ENCODE measurements around the gene ABCB11. TPM values are rescaled to one million over a fixed set of nuclear protein-coding genes. Genes with fewer than 3 reads are reported as not detected.

The ABCB11 gene
- total RNA-seq, 1 donor from 2014 or later: not detected

GRCh38 chr2:168981651-168982050 is 49.5 kb downstream of the ABCB11 start:
- no peaks in the 10 kb centered on the region for H3K9me3 Mint-ChIP-seq (ENCODE audit: unreplicated experiment)
- TF ChIP-seq, protein P1, sequence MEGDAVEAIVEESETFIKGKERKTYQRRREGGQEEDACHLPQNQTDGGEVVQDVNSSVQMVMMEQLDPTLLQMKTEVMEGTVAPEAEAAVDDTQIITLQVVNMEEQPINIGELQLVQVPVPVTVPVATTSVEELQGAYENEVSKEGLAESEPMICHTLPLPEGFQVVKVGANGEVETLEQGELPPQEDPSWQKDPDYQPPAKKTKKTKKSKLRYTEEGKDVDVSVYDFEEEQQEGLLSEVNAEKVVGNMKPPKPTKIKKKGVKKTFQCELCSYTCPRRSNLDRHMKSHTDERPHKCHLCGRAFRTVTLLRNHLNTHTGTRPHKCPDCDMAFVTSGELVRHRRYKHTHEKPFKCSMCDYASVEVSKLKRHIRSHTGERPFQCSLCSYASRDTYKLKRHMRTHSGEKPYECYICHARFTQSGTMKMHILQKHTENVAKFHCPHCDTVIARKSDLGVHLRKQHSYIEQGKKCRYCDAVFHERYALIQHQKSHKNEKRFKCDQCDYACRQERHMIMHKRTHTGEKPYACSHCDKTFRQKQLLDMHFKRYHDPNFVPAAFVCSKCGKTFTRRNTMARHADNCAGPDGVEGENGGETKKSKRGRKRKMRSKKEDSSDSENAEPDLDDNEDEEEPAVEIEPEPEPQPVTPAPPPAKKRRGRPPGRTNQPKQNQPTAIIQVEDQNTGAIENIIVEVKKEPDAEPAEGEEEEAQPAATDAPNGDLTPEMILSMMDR (IDR thresholded peaks at IDR 0.05): no peak
- H3K4me3 Mint-ChIP-seq (ENCODE audit: unreplicated experiment): no peak overlapping the region
- no peaks in the 10 kb centered on the region for H3K4me1 Mint-ChIP-seq (ENCODE audit: unreplicated experiment)
- DNase-seq (ENCODE audit: extremely low spot score, unreplicated experiment): no peak
- no peak overlapping the region for H3K27ac Mint-ChIP-seq (ENCODE audit: unreplicated experiment)
- H3K27me3 Mint-ChIP-seq (ENCODE audit: unreplicated experiment): no peaks in the 10 kb centered on the region
- H3K36me3 Mint-ChIP-seq (ENCODE audit: unreplicated experiment): no peaks in the 10 kb centered on the region

GRCh38 chr2:168978461-168978861 is 52.7 kb downstream of the ABCB11 start:
- Mint-ChIP-seq H3K9me3 (ENCODE audit: unreplicated experiment) (no peaks in the 10 kb centered on the region), H3K4me3 (ENCODE audit: unreplicated experiment) (no peak overlapping the region), H3K4me1 (ENCODE audit: unreplicated experiment) (no peaks in the 10 kb centered on the region), H3K27me3 (ENCODE audit: unreplicated experiment) (no peaks in the 10 kb centered on the region), H3K36me3 (ENCODE audit: unreplicated experiment) (no peaks in the 10 kb centered on the region), H3K27ac (ENCODE audit: unreplicated experiment) (no peak overlapping the region)
- TF ChIP-seq, protein P1 (IDR thresholded peaks at IDR 0.05): no peak
- no peak for DNase-seq (ENCODE audit: extremely low spot score, unreplicated experiment)

DNA sequence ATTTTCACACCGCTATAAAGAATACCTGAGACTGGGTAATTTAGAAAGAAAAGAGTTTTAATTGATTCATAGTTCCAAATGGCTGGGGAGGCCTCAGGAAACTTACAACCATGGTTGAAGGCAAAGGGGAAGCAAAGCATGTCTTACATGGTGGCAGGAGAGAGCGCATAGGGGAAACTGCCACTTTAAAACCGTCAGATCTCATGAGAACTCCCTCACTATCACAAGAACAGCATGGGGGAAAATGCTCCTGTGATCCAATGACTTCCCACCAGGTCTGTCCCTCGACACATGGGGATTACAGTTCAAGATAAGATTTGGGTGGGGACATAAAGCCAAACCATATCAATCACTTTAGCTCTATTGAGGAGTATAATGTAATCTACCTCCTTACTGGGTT is 53.5 kb downstream of the ABCB11 start:
- Mint-ChIP-seq H3K9me3 (ENCODE audit: unreplicated experiment) (no peaks in the 10 kb centered on the region), H3K36me3 (ENCODE audit: unreplicated experiment) (no peaks in the 10 kb centered on the region), H3K27ac (ENCODE audit: unreplicated experiment) (no peak overlapping the region), H3K27me3 (ENCODE audit: unreplicated experiment) (no peaks in the 10 kb centered on the region), H3K4me1 (ENCODE audit: unreplicated experiment) (no peaks in the 10 kb centered on the region), H3K4me3 (ENCODE audit: unreplicated experiment) (no peak overlapping the region)
- TF ChIP-seq, protein P1 (IDR thresholded peaks at IDR 0.05): no peak
- DNase-seq (ENCODE audit: extremely low spot score, unreplicated experiment): no peak

- TF ChIP-seq, protein P1 (IDR thresholded peaks at IDR 0.05): no peak
- H3K4me1 Mint-ChIP-seq (ENCODE audit: unreplicated experiment): no peaks in the 10 kb centered on the region
- no peak overlapping the region for H3K27ac Mint-ChIP-seq (ENCODE audit: unreplicated experiment)
- H3K36me3 Mint-ChIP-seq (ENCODE audit: unreplicated experiment): no peaks in the 10 kb centered on the region
- no peaks in the 10 kb centered on the region for H3K27me3 Mint-ChIP-seq (ENCODE audit: unreplicated experiment)
- DNase-seq (ENCODE audit: extremely low spot score, unreplicated experiment): no peak
- no peaks in the 10 kb centered on the region for H3K9me3 Mint-ChIP-seq (ENCODE audit: unreplicated experiment)
- H3K4me3 Mint-ChIP-seq (ENCODE audit: unreplicated experiment): no peak overlapping the region
Measured at GRCh38 chr2:168976034-168976654, 55.0 kb downstream of the ABCB11 start.

DNA sequence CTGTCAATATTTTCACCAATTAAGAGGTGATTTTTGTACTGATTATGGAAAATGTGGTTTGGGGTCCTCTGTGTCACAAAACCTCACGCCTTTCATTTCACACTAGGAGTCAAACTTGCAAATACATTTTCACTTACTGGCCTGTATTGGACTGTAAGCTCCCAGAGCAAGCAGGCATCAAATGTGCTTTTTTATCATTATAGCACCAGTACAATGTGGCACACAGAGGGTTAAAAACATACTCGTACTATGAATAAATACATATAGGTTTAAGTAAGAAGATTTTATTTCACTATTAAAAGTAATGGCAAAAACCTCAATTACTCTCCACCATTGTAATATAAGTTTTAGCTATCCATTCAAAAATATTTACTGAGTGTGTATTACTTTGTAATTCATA is 56.7 kb downstream of the ABCB11 start:
- TF ChIP-seq, protein P1 (IDR thresholded peaks at IDR 0.05): no peak
- no peak overlapping the region for H3K4me3 Mint-ChIP-seq (ENCODE audit: unreplicated experiment)
- no peaks in the 10 kb centered on the region for H3K9me3 Mint-ChIP-seq (ENCODE audit: unreplicated experiment)
- H3K4me1 Mint-ChIP-seq (ENCODE audit: unreplicated experiment): no peaks in the 10 kb centered on the region
- H3K36me3 Mint-ChIP-seq (ENCODE audit: unreplicated experiment): no peaks in the 10 kb centered on the region
- no peak for DNase-seq (ENCODE audit: extremely low spot score, unreplicated experiment)
- H3K27me3 Mint-ChIP-seq (ENCODE audit: unreplicated experiment): no peaks in the 10 kb centered on the region
- no peak overlapping the region for H3K27ac Mint-ChIP-seq (ENCODE audit: unreplicated experiment)

Data from osteocyte (in vitro differentiated cells).